GM11168 (cell line): ENCODE measurements around the gene TAF6L.
"Not testable (repeated sequence)": the region's sequence is repeated elsewhere in the genome, so short reads cannot be mapped to it uniquely, and the experiment has no call there.

Experiments used
- in situ Hi-C: fragments of 300-500 bp; cut with MboI; formaldehyde crosslinking; loops from one replicate; pipeline ENCODE4 v1.12.0; 2022; ENCODE audit warnings: low sequenced_read_pairs; ENCODE audit not compliant: unreplicated experiment

Gene TAF6L

GRCh38 chr11:62755086-62755615, 16.0 kb upstream of the TAF6L start:
- in situ Hi-C loops, result no loop called here

- in situ Hi-C loops, result no loop called here
Measured at GRCh38 chr11:62757846-62758788, 13.1 kb upstream of the TAF6L start.

DNA sequence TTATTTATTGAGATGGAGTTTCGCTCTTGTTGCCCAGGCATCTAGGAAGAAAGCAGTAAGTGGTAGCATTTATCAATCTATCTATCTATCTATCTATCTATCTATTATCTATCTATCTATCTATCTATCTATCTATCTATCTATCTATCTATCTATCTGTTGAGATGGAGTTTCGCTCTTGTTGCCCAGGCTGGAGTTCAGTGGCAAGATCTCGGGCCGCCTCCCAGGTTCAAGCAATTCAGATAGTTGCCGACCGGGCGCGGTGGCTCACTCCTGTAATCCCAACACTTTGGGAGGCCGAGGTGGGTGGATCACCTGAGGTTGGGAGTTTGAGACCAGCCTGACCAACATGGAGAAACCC, 10.3 kb upstream of the TAF6L start:
- in situ Hi-C loops, result not testable (repeated sequence)

- in situ Hi-C loops, result no loop called here
Measured at GRCh38 chr11:62770778-62771143, 435 bp upstream of the TAF6L start.

- in situ Hi-C loops, result no loop called here
Measured at GRCh38 chr11:62774407-62774806, 3.2 kb downstream of the TAF6L start.

GRCh38 chr11:62775646-62776045, 4.5 kb downstream of the TAF6L start:
- in situ Hi-C loops, result no loop called here

GRCh38 chr11:62777389-62777788, 6.2 kb downstream of the TAF6L start:
- in situ Hi-C loops, result no loop called here

DNA sequence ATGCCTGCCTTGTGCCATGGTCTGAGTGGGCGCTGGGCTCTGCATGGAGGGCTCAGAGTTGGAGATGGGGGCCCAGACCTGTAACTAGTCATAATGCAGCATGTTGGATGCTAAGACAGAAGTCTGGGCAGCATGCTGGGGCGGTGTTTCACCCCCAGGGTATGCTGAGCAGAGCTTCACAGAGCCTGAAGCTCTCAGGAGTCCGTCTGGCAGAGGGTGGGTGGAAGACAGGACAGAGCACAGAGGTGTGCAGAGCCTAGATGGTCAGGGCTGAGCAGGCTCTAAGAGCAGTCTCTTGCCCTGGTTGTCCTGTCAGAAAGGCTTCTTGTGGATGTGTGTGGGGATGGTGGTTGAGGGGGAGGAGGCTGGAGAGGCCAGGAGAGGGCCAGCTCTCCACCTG, 7.2 kb downstream of the TAF6L start:
- in situ Hi-C loops, result no loop called here

DNA sequence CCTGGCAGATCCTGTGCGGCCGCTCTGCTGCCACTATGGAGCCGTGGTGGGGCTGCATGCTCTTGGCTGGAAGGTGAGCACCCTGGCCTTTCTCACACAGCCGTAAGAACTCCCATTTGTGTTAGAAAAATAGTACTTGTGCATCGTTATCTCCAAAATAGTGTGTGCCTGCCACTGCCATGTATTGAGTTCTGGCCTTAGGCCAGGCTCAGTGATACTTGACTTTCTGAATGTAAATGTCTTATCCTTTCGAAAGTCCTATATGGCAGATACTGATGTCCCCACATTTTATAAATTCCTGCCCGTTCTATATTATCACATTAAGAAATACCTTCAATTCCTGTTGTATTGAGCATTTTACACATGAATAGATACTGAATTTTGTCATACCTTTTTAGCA, 11.6 kb downstream of the TAF6L start:
- in situ Hi-C loops, result no loop called here

DNA sequence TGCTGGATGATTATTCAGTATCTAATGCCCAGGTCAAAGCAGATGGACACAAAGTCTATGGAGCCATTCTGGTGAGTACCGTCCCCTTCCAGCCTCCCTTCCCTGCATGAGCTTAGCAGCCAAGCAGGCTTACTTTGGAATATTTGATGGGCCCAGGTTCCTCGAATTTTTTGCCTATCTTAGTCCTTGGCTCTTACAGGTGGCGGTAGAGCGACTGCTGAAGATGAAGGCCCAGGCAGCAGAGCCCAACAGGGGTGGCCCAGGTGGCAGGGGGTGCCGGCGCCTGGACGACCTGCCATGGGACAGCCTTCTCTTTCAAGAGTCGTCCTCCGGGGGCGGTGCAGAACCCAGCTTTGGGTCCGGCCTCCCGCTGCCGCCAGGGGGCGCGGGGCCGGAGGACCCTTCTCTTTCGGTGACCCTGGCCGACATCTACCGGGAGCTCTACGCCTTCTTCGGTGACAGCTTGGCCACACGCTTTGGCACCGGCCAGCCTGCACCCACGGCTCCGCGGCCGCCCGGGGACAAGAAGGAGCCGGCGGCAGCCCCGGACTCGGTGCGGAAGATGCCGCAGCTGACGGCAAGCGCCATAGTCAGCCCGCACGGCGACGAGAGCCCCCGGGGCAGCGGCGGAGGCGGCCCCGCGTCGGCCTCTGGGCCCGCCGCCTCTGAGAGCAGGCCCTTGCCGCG, 15.3 kb downstream of the TAF6L start:
- in situ Hi-C loops, result no loop called here

GRCh38 chr11:62787005-62787759, 16.0 kb downstream of the TAF6L start, which contains the start of gene TMEM179B:
TSS of gene TMEM179B (plus strand) at chr11:62787402. CDS start at chr11:62787432, 30 bp downstream.
- in situ Hi-C loops, result no loop called here

DNA sequence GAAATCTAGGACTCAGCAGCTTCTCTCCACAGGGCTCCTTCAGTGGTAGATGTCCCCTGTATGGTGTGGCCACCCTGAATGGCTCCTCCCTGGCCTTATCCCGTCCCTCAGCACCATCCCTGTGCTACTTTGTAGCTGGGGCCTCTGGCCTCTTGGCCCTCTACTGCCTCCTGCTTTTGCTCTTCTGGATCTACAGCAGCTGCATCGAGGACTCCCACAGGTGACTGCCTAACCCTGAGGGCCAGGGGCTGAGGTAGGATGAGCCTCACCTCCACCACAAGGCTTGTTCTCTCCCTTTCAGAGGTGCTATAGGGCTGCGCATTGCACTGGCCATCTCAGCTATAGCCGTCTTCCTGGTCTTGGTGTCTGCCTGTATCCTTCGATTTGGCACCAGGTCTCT, 17.8 kb downstream of the TAF6L start:
- in situ Hi-C loops, result no loop called here

- in situ Hi-C loops, result no loop called here
Measured at GRCh38 chr11:62789576-62789975, 18.4 kb downstream of the TAF6L start.

DNA sequence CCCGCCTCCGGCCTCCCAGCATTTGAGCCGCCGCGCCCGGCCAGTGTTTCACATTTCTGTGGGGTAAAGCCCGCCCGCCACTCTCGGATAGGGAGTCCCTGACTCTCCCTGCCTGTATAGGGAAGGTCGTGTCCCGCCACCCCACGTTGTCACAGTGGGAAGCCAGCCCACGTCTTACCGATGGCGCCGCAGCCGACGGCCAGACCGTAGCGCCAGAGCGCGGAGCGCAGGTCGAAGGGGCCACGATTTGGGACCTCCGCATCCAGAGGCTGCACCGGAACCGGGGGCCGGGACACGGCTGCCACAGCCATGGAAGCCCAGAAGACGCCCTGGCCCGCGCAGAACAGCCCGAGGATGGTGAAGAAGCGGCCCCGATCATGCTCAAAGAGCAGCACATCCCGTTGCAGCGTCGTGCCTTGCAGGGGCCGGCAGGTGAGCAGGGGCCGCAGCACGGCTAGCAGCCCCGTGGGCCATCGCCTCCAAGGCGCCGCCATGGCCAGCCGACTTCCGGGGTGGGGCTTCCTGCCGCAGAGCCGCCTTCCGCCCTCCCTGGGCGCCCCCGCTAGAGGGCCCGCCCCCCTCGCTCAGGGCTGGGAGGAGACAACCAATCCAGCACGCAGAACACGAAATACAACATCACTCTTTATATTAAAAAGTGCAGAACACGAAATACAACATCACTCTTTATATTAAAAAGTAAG, 20.5 kb downstream of the TAF6L start, which contains the start of gene TMEM223:
Gene TMEM223 (minus strand): TSS at position 506 of the 701 bp plus-strand sequence. CDS start 12 bp downstream, at position 494.
- in situ Hi-C loops, result no loop called here

DNA sequence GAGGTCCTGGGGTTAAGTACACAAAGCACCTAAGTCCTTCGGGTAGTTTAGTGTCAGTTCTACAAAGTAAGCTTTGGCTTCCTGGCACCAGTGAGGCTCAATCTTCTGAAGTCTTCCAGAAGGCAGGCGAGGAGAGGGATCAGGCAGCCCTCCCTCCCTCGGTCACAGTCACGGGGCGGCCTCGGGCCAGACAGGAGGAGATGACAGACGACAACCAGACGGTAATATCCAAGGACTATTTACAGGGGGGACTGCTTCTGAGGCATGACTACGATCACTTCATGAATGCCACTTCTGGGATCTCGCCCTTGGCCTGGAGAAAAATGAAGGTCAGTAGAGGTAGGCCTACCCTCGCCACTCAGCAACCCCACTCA, 21.0 kb downstream of the TAF6L start:
- in situ Hi-C loops, result no loop called here

DNA sequence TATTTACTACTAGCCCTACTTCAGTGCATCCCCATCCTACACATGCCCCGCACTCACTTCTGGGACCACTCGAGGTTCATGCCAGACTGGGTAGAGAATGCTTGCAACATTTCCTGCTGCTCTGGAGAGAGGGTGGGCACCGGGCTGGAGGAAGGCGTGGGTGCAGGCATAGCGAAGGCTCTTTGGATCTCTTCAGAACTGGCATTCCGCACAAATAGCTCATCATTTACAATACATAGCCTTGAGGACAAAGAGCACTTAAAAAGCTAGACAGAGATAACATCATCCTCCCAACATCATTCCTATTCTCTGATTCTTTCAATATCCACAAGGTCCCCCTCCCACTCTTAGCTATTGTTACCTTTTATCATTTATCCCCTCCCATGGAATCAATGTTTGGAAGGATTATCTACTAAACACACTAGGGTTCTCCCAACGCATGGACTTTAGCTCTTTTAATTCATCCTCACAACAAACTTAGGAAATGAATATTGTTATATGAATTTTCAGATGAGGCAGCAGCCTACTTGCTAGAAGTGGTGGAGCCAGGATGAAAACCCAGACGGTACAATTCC, 23.1 kb downstream of the TAF6L start:
- in situ Hi-C loops, result no loop called here

GRCh38 chr11:62796281-62796680, 25.1 kb downstream of the TAF6L start:
- in situ Hi-C loops, result no loop called here

DNA sequence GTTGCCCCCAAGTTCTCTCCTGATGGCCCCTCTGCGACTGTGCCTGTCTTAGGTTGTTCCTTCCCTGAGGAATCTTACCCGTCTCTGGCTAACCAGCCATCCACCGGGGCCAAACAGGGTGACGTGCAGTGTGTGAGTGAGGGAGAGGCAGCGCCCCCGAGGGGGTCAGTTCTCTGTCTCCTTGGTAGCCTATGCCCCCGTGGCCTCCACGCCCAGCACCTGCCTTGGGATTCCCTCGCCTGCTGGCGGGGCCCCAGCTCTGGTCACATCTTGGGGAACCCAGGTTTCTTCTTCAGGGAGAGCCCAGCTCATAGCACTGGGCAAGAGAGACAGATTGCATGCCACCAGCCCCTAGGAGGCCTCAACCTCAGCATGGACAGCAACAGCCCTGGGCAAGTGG, 28.3 kb downstream of the TAF6L start:
- in situ Hi-C loops, result no loop called here

DNA sequence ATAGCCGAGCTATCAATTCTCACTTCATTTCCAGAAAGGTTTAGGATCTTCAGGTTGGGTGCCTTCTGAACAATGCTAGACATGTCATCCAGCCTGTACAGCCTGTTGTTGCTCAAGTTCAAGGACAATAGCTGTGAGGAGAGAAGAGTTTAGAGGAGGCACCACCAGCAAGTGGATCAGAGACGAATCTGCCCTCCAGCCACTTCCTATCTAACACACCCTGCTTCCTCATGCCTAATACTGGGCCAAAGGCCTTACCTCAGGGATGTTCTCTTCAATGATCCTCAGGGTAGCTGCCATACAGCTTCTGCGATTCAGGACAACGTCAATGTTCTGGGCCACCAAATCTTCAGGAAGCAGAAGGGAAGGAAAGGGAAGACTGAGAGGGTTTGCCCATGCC, 29.9 kb downstream of the TAF6L start:
- in situ Hi-C loops, result no loop called here
